HT-29 (cell line): ENCODE measurements around the gene HNRNPAB. TPM values are rescaled to one million over a fixed set of nuclear protein-coding genes. Genes with fewer than 3 reads are reported as not detected.
A peak's percentile ranks its signal among the peaks of the same experiment; 100 is the strongest.
"Not testable (repeated sequence)": the region's sequence is repeated elsewhere in the genome, so short reads cannot be mapped to it uniquely, and the experiment has no call there.

Experiments used
- DNase-seq: peaks from one replicate; pipeline ENCODE4 v3.0.0-alpha.2; 2015; ENCODE audit warnings: low spot score
- total RNA-seq: library from RNA; depleted of rRNA; stranded (reverse); fragments of >200 nt; shearing (Covaris generic); gene quantifications from 2 replicates; pipeline ENCODE4 v1.2.3, GENCODE V29; 2014

The HNRNPAB gene
- total RNA-seq, 1 experiment from 2014 or later, result 212 TPM

DNA sequence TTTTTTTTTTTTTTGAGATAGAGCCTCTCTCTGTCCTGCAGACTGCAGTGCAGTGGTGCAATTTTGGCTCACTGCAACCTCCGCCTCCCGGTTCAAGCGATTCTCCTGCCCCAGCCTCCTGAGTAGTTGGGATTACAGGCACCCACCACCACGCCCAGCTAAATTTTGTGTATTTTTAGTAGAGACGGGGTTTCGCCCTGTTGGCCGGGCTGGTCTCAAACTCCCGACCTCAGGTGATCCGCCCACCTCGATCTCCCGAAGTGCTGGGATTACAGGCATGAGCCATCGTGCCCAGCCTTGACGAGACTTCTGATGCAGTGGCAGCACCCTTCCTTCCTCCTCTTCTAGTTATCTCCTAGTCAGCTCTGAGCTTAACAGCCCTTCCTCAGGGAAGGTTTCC is 24.8 kb downstream of the HNRNPAB start:
- not testable (repeated sequence) for DNase-seq

- no peak for DNase-seq
Measured at GRCh38 chr5:178229861-178230260, 25.5 kb downstream of the HNRNPAB start.

GRCh38 chr5:178230879-178231538 is 26.7 kb downstream of the HNRNPAB start:
- peak; percentile 29 for DNase-seq

DNA sequence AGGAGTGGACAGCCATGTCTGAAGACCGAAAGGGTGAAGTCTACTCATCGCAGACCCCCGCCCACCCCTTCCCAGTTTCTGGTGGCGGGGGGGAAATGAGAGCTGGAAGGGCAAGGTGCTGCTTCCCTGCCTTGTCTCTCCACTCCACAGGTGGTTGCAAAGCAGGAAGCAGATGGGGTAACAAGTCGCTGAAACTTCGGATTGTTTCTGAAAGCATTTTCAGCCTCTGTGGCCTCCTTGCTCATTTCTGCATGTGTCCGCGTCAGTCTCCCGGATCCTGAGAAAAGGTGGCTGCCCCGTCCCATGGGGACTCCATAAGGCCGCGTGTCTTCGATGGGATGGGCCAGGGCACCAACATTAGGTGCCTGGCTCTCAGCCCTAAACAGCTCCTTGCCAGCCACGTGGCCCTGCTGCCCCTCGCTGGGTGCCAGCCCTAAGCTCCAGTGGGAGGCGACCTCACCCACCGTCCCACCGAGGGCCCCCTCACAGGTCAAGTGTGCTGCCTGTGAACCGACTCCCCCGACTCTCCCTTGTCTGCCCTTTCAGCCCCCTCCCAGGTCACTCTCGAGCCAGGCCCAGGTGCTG is 27.3 kb downstream of the HNRNPAB start:
- peak; percentile 30 for DNase-seq

GRCh38 chr5:178232124-178232919 is 28.0 kb downstream of the HNRNPAB start, which contains the start of gene PHYKPL:
TSS of gene PHYKPL (minus strand) at chr5:178232802. CDS start at chr5:178232550, 252 bp downstream.
- DNase-seq, result peak; percentile 76

DNA sequence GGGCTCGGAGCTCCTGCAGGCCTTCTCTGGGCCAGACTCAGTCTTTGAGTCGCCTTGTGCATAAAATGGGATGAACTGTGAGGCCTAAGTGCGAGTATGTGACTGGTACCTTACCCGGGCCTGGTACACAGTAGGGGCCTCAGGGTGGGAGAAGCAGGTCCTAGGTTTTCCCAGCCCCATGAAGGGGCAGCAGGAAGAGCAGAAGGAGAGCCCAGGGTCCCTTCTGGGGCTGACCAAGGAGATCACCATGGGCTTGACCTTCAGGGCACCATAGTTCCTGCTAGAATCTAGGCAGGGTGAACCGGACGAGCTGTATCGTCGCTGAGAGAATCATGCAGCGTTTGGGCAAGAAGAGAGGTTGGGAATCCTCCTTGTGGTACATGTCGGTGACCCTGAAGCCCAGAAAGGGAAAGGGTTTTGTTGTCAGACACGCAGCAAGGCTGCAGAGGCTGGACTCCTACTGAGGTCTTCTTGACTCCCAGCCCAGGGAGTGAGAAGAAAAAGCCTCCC is 28.6 kb downstream of the HNRNPAB start:
- no peak for DNase-seq

GRCh38 chr5:178234121-178234749 is 29.9 kb downstream of the HNRNPAB start:
- no peak for DNase-seq

GRCh38 chr5:178234750-178235587 is 30.6 kb downstream of the HNRNPAB start:
- DNase-seq, result peak; percentile 77

DNA sequence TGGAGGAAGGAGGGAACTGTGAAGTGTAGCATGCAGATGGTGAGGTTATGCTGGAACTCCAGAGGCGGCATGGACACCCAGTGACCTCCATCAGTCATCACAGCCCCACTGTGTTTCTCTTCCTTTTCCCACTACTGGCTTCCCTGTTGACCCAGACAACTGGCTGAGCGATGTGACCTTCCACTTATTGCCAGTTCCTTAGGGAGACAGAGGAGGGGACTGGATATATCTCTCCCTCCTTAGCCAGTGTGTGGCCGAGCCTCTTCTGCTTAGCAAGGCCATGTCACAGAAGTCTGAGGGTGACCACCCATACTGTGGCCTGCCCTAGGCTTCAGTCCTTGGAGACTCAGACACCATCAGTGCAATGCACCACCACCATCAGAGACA is 31.2 kb downstream of the HNRNPAB start:
- no peak for DNase-seq

DNA sequence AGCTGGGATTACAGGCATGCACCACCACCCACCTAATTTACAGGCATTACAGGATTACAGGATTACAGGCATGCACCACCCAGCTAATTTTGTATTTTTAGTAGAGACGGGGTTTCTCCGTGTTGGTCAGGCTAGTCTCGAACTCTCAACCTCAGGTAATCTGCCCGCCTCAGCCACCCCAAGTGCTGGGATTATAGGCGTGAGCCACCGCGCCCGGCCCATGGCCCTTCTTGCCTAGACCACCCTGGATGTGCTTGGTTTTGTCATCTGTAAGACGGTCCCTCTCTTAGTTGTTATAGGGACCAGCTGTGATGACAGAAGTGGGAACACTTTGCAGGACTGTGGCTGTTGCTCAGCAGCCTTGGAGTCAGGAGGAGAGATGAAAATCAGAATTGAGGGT is 31.8 kb downstream of the HNRNPAB start:
- DNase-seq, result no peak

- DNase-seq, result no peak
Measured at GRCh38 chr5:178236679-178237078, 32.3 kb downstream of the HNRNPAB start.

GRCh38 chr5:178237431-178238312 is 33.3 kb downstream of the HNRNPAB start:
- DNase-seq, result no peak

GRCh38 chr5:178238313-178238635 is 33.9 kb downstream of the HNRNPAB start:
- no peak for DNase-seq

DNA sequence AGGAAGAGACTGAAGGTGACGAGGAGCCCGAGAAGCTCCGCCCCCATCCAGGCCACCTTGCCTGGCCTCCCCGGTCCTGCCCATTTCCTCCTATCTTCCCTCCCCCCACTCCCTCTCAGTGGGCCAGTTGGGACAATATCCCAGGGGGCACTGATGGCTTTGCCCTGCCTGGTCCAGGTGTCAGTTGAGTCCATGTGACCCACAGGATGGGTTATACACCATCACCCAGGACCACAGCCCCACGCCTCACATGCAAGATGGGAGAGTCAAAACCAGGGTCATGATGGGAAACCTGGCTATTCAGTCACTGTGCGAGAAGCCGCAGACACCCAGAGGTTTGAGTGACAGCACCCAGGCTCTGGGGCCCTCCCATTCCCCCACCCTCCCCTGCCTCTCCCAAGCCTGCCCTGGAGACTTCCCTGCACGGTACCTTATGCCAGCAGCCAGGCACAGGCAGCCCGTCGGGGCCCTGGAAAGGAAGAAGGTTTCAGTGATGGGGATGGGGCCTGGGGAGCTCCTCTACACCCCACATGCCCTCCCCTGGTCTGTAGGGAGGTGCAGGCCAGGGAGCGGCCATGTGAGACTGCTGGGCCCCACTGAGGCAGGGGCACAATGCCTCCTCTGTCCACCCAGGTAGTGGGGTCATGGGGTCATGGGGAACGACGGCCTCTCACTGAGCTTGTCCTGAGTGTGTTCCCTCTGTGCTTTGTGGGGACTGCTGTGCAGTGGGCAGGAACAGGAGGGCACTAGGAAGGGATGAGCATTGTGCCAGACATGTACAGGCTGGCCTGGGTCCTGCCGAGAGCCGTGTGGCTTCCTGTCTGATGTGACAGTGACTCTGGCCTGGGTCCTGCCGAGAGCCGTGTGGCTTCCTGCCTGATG is 34.6 kb downstream of the HNRNPAB start:
- no peak for DNase-seq

- not testable (repeated sequence) for DNase-seq
Measured at GRCh38 chr5:178239626-178240301, 35.4 kb downstream of the HNRNPAB start.

DNA sequence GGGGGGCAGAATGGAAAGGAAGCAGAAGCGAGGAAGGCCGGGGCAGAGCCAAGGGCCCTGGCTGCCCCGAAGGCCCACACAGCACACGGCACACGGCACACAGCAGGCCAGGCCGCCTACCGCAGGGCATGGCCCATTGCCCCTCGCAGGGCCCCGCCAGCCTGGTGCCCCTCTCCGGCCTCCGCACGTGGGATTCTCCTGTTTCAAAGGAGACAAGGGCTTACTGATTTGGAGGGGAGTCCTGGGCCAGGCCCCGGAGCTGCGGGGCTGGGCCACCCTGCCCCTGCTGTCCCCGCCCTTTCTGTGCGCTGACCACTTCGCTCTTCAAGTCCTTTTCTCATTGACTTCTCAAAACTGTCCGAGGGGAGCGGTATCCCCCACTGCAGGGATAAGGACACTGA is 36.0 kb downstream of the HNRNPAB start:
- no peak for DNase-seq

DNA sequence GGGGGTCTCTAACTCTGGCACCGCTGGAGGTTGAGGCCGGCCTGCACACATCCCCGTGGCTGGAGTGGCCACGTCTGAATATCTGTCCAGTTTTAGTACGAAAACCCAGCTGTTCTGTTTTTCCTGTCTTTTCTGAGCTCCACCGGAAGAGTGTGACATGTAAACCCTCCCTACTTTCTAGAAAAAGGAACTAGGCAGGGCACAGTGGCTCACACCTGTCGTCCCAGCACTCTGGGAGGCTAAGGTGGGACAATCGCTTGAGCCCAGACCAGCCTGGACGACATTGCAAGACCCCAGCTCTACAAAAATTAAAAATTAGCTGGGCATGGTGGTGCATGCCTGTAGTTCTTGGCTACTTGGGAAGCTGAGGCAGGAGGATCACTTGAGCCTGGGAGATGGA is 36.4 kb downstream of the HNRNPAB start:
- no peak for DNase-seq

DNA sequence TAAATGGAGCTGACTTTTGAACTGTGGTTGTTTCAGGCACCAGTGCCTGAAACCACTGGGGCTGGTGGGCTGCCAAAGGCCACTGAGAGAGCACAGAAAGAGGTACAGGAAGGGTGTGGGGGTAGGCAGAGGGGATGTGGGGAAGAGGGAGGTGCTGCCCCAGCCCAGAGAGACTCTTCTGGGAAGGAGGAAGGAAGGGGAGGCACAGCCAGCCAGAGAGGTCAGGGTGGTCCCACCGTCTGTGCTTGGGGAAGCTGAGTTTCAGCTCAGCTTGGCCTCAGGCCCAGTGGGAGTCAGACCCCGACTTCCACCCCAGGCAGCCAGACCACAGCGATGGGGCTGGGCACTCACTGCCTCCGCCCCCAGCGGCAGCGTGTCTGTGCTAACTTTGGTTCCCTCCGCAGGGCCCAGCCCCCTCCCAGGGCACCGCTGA is 36.9 kb downstream of the HNRNPAB start:
- DNase-seq, result no peak
